ENCODE measurements around the gene CYB561A3.

The CYB561A3 gene

GRCh38 chr11:61343792-61344745 is 17.6 kb downstream of the CYB561A3 start:
- DNase-seq = peak in 1 of 2 experiments; percentile 26
- TF ChIP-seq POLR2A (IDR thresholded peaks at IDR 0.05; ENCODE audit: low read length) = no peak
- no peak for TF ChIP-seq GATA1 (IDR thresholded peaks at IDR 0.05; ENCODE audit: low read depth, low read length)

GRCh38 chr11:61342207-61342803 is 19.4 kb downstream of the CYB561A3 start:
- TF ChIP-seq GATA1 (IDR thresholded peaks at IDR 0.05; ENCODE audit: low read depth, low read length) = no peak
- no peak for TF ChIP-seq POLR2A (IDR thresholded peaks at IDR 0.05; ENCODE audit: low read length)
- no peak for DNase-seq

- TF ChIP-seq POLR2A (IDR thresholded peaks at IDR 0.05; ENCODE audit: low read length) (no peak), GATA1 (IDR thresholded peaks at IDR 0.05; ENCODE audit: low read depth, low read length) (no peak)
- no peak for DNase-seq
Observed at GRCh38 chr11:61341706-61342105, 20.0 kb downstream of the CYB561A3 start.

- TF ChIP-seq GATA1 (IDR thresholded peaks at IDR 0.05; ENCODE audit: low read depth, low read length) (no peak), POLR2A (IDR thresholded peaks at IDR 0.05; ENCODE audit: low read length) (no peak)
- no peak for DNase-seq
Observed at GRCh38 chr11:61340979-61341378, 20.7 kb downstream of the CYB561A3 start.

- no peak for DNase-seq
- no peak for TF ChIP-seq GATA1 (IDR thresholded peaks at IDR 0.05; ENCODE audit: low read depth, low read length)
- TF ChIP-seq POLR2A (IDR thresholded peaks at IDR 0.05; ENCODE audit: low read length) = no peak
Observed at GRCh38 chr11:61339490-61339878, 22.2 kb downstream of the CYB561A3 start.

- no peak for DNase-seq
- TF ChIP-seq POLR2A (IDR thresholded peaks at IDR 0.05; ENCODE audit: low read length) (no peak), GATA1 (IDR thresholded peaks at IDR 0.05; ENCODE audit: low read depth, low read length) (no peak)
Observed at GRCh38 chr11:61338783-61339489, 22.7 kb downstream of the CYB561A3 start.

GRCh38 chr11:61337706-61338470 is 23.8 kb downstream of the CYB561A3 start:
- no peak for DNase-seq
- TF ChIP-seq POLR2A (IDR thresholded peaks at IDR 0.05; ENCODE audit: low read length) (no peak), GATA1 (IDR thresholded peaks at IDR 0.05; ENCODE audit: low read depth, low read length) (no peak)

- DNase-seq = peak; percentile 84 to 90
- no peak for TF ChIP-seq POLR2A (IDR thresholded peaks at IDR 0.05; ENCODE audit: low read length)
- TF ChIP-seq GATA1 (IDR thresholded peaks at IDR 0.05; ENCODE audit: low read depth, low read length) = no peak
Observed at GRCh38 chr11:61336171-61336935, 25.3 kb downstream of the CYB561A3 start.

- TF ChIP-seq GATA1 (IDR thresholded peaks at IDR 0.05; ENCODE audit: low read depth, low read length) (no peak), POLR2A (IDR thresholded peaks at IDR 0.05; ENCODE audit: low read length) (no peak)
- peak; percentile 76 to 81 for DNase-seq
Observed at GRCh38 chr11:61335355-61335710, 26.3 kb downstream of the CYB561A3 start.

- TF ChIP-seq GATA1 (IDR thresholded peaks at IDR 0.05; ENCODE audit: low read depth, low read length) (no peak), POLR2A (IDR thresholded peaks at IDR 0.05; ENCODE audit: low read length) (no peak)
- peak; percentile 50 to 60 for DNase-seq
Observed at GRCh38 chr11:61334434-61335354, 27.0 kb downstream of the CYB561A3 start.

GRCh38 chr11:61333550-61334433 is 27.9 kb downstream of the CYB561A3 start:
- TF ChIP-seq GATA1 (IDR thresholded peaks at IDR 0.05; ENCODE audit: low read depth, low read length) (no peak), POLR2A (IDR thresholded peaks at IDR 0.05; ENCODE audit: low read length) (no peak)
- peak in 1 of 2 experiments; percentile 52 for DNase-seq

Data from erythroblast (primary cell).